Gastroesophageal sphincter (tissue), 4 donors: Measurements from ENCODE around the gene TMEM176B. TPM values are rescaled to one million over a fixed set of nuclear protein-coding genes. Genes with fewer than 3 reads are reported as not detected.

Source experiments
- ATAC-seq: fragments of 150-250 bp; one replicate; pipeline ENCODE4 v1.9.1; 2016; ENCODE audit warnings: mild to moderate bottlenecking, moderate library complexity
- H3K27ac ChIP-seq, 4 donors: fragments of 200-600 bp; sonication (generic) in 3 of 4; 1 replicate in 3 of 4; 2 replicates in 1 of 4; pipeline ENCODE4 v1.5.1; 2016 to 2019
- H3K27me3 ChIP-seq: fragments of 200-600 bp; sonication (generic); one replicate; pipeline ENCODE4 v1.5.1; 2019
- H3K36me3 ChIP-seq, 2 donors: fragments of 200-600 bp; sonication (generic); one replicate each; pipeline ENCODE4 v1.5.1; 2019; ENCODE audit warnings: control low read depth in 1 of 2
- H3K4me1 ChIP-seq, 3 donors: fragments of 200-600 bp; sonication (generic); 1 replicate in 2 of 3; 2 replicates in 1 of 3; pipeline ENCODE4 v1.5.1; 2016 to 2019; ENCODE audit warnings: control low read depth in 2 of 3
- H3K4me3 ChIP-seq, 2 donors: fragments of 200-600 bp; sonication (generic); one replicate each; pipeline ENCODE4 v1.5.1; 2019; ENCODE audit warnings: mild to moderate bottlenecking in 1 of 2, moderate library complexity in 1 of 2
- H3K9me3 ChIP-seq, 3 donors: fragments of 200-600 bp; sonication (generic); one replicate each; pipeline ENCODE4 v1.5.1; 2017 to 2019; ENCODE audit warnings: control low read depth in 2 of 3
- CTCF ChIP-seq, 4 experiments: fragments of 200-600 bp in 2 of 4; fragments of 450-650 bp in 2 of 4; sonication (generic) in 1 of 4; IDR thresholded peaks; one replicate each; pipeline ENCODE4 v1.5.1; 2017 to 2019; ENCODE audit warnings: antibody characterized with exemption in 4 of 4, mild to moderate bottlenecking in 2 of 4, moderate library complexity in 2 of 4
- EP300 ChIP-seq: sonication (generic); formaldehyde crosslinking; IDR thresholded peaks from one replicate; pipeline ENCODE4 v1.6.1; 2017; ENCODE audit warnings: antibody characterized with exemption, mild to moderate bottlenecking
- POLR2A ChIP-seq, 2 donors: fragments of 450-650 bp; IDR thresholded peaks; one replicate each; pipeline ENCODE4 v1.6.1; 2017; ENCODE audit warnings: antibody characterized with exemption in 2 of 2, mild to moderate bottlenecking in 2 of 2, moderate library complexity in 1 of 2
- POLR2AphosphoS5 ChIP-seq: sonication (generic); formaldehyde crosslinking; IDR thresholded peaks from one replicate; pipeline ENCODE4 v1.6.1; 2017; ENCODE audit warnings: antibody characterized with exemption
- WGBS, 2 donors: methylation state at CpG; one replicate each; pipeline ENCODE4 v1.1.5; 2018; ENCODE audit warnings: low coverage in 1 of 2; 5-methylcytosine and 5-hydroxymethylcytosine counted together
- total RNA-seq, 4 donors: library from RNA; depleted of rRNA; stranded (reverse); fragments of >200 nt; gene quantifications; one replicate each; pipeline ENCODE4 v1.1.0, GENCODE V29; 2016

TMEM176B gene
- total RNA-seq: 10 to 100 TPM; 18.2 to 69.3 (median 52.6) TPM

DNA sequence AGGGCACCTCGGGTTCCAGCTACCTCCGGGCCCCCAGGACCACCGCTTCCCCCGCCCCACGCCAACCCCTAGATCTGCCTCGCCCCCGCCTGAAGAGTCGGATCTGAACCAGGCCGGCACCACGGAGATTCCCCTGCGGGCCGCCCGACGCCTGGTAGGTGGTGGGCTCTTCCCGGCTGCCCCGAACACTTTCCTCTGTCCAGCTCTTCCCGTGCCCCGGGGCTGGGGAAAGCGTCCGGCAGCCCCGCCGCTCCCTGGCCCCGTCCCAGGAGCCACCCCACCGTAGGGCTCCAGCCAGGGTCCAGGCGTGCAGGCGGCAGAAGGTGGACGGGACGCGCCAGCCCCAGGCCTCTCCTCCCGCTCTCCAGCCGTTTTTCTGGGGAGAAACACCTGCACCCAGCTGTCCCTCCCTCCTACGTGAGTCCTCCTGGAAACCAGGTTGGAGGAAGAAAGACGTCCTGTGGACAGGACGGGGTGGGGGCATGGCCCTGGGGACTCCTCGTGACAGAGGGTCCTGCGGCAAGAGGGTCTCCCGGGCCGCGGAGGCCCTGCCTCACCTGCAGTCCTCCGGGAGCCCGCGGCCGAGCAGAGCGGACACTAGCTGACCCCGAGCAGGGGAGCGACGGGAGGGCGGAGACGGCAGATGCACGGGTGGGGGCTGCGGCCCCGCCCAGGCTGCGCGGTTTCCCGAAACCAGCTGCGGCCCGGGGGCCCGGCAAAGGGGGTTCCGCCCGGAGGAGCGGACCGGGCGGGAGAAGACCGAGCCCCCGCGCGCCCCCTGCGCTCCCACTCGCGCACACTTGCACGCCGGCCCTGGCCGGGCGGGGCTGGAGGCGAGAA lies at the start of gene TMEM176B:
TSS of gene TMEM176B (minus strand) at position 624 of the 840 bp plus-strand sequence. CDS start 3,795 bp downstream, outside the sequence.
- peak; percentile 75 for ATAC-seq
- TF ChIP-seq EP300 (no peak), POLR2AphosphoS5 (no peak), POLR2A (IDR thresholded peaks at IDR 0.05) (peak in 1 of 2 donors; percentile 24)
- peaks cover 0 to 23% (median 0%) of the 10 kb centered on the region in 3 donors for H3K4me1 ChIP-seq

GRCh38 chr7:150849204-150849775 lies 49.1 kb upstream of the TMEM176B start:
- H3K27ac ChIP-seq: no peak overlapping the region
- no peaks in the 10 kb centered on the region for H3K36me3 ChIP-seq
- H3K9me3 ChIP-seq: no peaks in the 10 kb centered on the region
- no peak overlapping the region for H3K4me3 ChIP-seq
- no peak for ATAC-seq
- TF ChIP-seq EP300 (no peak), POLR2AphosphoS5 (no peak), POLR2A (IDR thresholded peaks at IDR 0.05) (no peak), CTCF (IDR thresholded peaks at IDR 0.05) (no peak)
- H3K27me3 ChIP-seq: peaks cover 23% of the 10 kb centered on the region
- 81 to 89% methylated on average over 5 to 8 of the region's 10 CpGs for whole genome bisulfite sequencing, 2 donors
- peaks cover 0 to 18% (median 0%) of the 10 kb centered on the region in 3 donors for H3K4me1 ChIP-seq

More for the DNA sequence above, at the start of gene TMEM176B:
- WGBS, 2 donors: no CpG with 5 or more reads among the region's 75 CpGs
- H3K36me3 ChIP-seq: peaks cover 0 to 19% of the 10 kb centered on the region in 2 donors
- H3K4me3 ChIP-seq: peak within 1 kb of the TSS; percentile 31 to 63
- peaks cover 0 to 17% (median 0%) of the 10 kb centered on the region in 3 donors for H3K9me3 ChIP-seq
- H3K27me3 ChIP-seq: peaks cover 74% of the 10 kb centered on the region
- peak within 1 kb of the TSS in 3 of 4 donors; percentile 64 to 82 (median 66) for H3K27ac ChIP-seq

DNA sequence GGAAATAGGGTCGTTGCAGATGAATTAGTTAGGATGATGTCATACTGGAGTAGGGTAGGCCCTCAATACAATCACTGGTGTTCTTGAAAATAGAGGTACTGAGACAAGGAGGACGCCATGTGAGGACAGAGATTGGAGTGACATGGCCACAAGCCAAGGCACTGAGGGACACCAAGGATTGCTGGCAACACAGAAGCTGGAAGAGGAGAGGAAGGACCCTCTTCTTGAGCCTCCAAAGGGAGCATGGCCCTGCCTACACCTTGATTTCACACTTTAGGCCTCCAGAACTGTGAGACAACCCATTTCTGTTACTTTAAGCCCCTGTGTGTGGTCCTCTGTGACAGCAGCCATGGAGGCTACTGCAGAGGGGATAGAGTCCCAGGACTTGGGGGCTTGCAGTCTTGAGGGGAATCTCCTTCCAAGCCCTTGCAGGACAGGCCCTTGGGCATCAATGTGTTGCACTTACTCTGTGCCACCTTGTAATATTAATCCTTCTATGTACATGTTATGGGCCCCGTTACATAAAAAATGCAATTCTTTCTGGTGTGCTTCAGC lies 48.5 kb upstream of the TMEM176B start:
- Histone ChIP-seq H3K4me3 (no peak overlapping the region), H3K27ac (no peak overlapping the region), H3K27me3 (peaks cover 17% of the 10 kb centered on the region), H3K36me3 (no peaks in the 10 kb centered on the region), H3K4me1 (peaks cover 0 to 18% (median 0%) of the 10 kb centered on the region in 3 donors), H3K9me3 (no peaks in the 10 kb centered on the region)
- WGBS, 2 donors: 93 to 100% methylated on average over 2 of the region's 3 CpGs
- no peak for TF ChIP-seq EP300
- no peak for TF ChIP-seq POLR2A (IDR thresholded peaks at IDR 0.05)
- no peak for TF ChIP-seq POLR2AphosphoS5
- no peak for ATAC-seq

GRCh38 chr7:150848111-150848510 lies 47.9 kb upstream of the TMEM176B start:
- Histone ChIP-seq H3K4me3 (no peak overlapping the region), H3K4me1 (peaks cover 0 to 18% (median 0%) of the 10 kb centered on the region in 3 donors), H3K9me3 (no peaks in the 10 kb centered on the region), H3K27ac (no peak overlapping the region), H3K36me3 (no peaks in the 10 kb centered on the region), H3K27me3 (peaks cover 17% of the 10 kb centered on the region)
- TF ChIP-seq POLR2A (IDR thresholded peaks at IDR 0.05): no peak
- TF ChIP-seq EP300: no peak
- no peak for TF ChIP-seq CTCF (IDR thresholded peaks at IDR 0.05)
- TF ChIP-seq POLR2AphosphoS5: no peak
- 95 to 97% methylated on average over 4 of the region's 8 CpGs for WGBS, 2 donors
- ATAC-seq: no peak

DNA sequence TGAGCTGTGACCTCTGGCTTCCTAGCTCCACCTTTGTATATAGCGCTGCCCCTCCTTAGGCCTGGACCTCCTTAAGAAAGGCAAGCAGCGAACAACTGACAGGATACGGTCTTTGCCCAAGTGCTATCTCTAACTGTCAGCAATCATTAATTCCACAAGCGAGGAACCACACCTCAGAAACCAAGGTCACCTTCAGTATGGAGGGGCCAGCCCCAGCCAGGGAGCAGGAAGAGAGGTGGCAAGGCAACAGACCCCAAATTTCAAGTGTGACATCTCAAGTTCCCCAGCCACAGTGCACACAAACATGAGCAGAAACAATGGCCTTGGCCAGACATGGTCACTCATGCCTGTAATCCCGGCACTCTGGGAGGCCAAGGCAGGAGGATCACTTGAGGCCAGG lies 47.4 kb upstream of the TMEM176B start:
- no peak for ATAC-seq
- TF ChIP-seq POLR2A (IDR thresholded peaks at IDR 0.05) (no peak), EP300 (no peak)
- Histone ChIP-seq H3K36me3 (no peaks in the 10 kb centered on the region), H3K27ac (no peak overlapping the region), H3K9me3 (no peaks in the 10 kb centered on the region), H3K4me1 (peaks cover 0 to 18% (median 0%) of the 10 kb centered on the region in 3 donors), H3K4me3 (no peak overlapping the region), H3K27me3 (peaks cover 11% of the 10 kb centered on the region)
- 89 to 100% methylated on average over 1 to 4 of the region's 5 CpGs for WGBS, 2 donors
